H1 (cell line): ENCODE results near the gene TPST2. TPM values are rescaled to one million over a fixed set of nuclear protein-coding genes. Genes with fewer than 3 reads are reported as not detected.
A peak's percentile ranks its signal among the peaks of the same experiment; 100 is the strongest.

Experiments used
- CTCF ChIA-PET: fragments of 300-600 bp; sonication (Branson Sonifier 250); formaldehyde crosslinking; loops from one replicate; lab custom pipeline; 2021; ENCODE audit not compliant: partially characterized antibody; lab: Charles Lee
- POLR2A ChIA-PET: fragments of 300-600 bp; sonication (Branson Sonifier 250); formaldehyde crosslinking; loops from one replicate; lab custom pipeline; 2021; ENCODE audit warnings: inconsistent platforms; ENCODE audit not compliant: partially characterized antibody; lab: Charles Lee
- DNase-seq, 2 experiments: peaks; one replicate each; pipeline versions ENCODE4 v3.0.0 to v3.0.0-alpha.2; 2010 to 2022; ENCODE audit warnings: low spot score in 2 of 2, low read depth in 1 of 2, mixed read lengths in 1 of 2
- FAIRE-seq: peaks from 2 replicates; lab custom pipeline; 2011; peaks lifted over from hg19 to GRCh38; lab: Jason Lieb, UNC
- H2AFZ ChIP-seq: 2 replicates; pipeline ENCODE4 v1.8.1; 2012; ENCODE audit warnings: low read length, inconsistent platforms
- H2AK5ac ChIP-seq: 2 replicates; pipeline ENCODE4 v1.6.1; 2013; ENCODE audit warnings: low read depth, low read length
- H2BK120ac ChIP-seq: replicated peaks from 2 replicates; pipeline ENCODE3; 2013; ENCODE audit warnings: low read depth, low read length, inconsistent platforms
- H2BK12ac ChIP-seq: 2 replicates; pipeline ENCODE4 v1.6.1; 2013; ENCODE audit warnings: low read depth, low read length
- H2BK15ac ChIP-seq: 2 replicates; pipeline ENCODE4 v1.6.1; 2013; ENCODE audit warnings: low read length
- H2BK20ac ChIP-seq: 2 replicates; pipeline ENCODE4 v1.6.1; 2013; ENCODE audit warnings: low read length
- H2BK5ac ChIP-seq: 2 replicates; pipeline ENCODE4 v1.6.1; 2013; ENCODE audit warnings: low read depth, low read length
- H3K14ac ChIP-seq: 2 replicates; pipeline ENCODE4 v1.6.1; 2013; ENCODE audit warnings: inconsistent platforms; ENCODE audit not compliant: insufficient read length
- H3K18ac ChIP-seq: 2 replicates; pipeline ENCODE4 v1.6.1; 2013; ENCODE audit warnings: low read length; ENCODE audit errors: extremely low read depth
- H3K23ac ChIP-seq: 2 replicates; pipeline ENCODE4 v1.6.1; 2013; ENCODE audit warnings: inconsistent platforms; ENCODE audit not compliant: insufficient read length
- H3K23me2 ChIP-seq: 2 replicates; pipeline ENCODE4 v1.6.1; 2013; ENCODE audit warnings: low read depth, low read length
- H3K27ac ChIP-seq: 2 replicates; pipeline ENCODE4 v1.6.1; 2011; ENCODE audit warnings: low read depth, low read length, inconsistent platforms
- H3K27me3 ChIP-seq, 4 experiments: replicated peaks in 1 of 4; 1 replicate in 1 of 4; 2 replicates in 3 of 4; pipeline versions ENCODE4 v1.6.1 to v1.8.1; 2011 to 2013; ENCODE audit warnings: low read length in 3 of 4, mild to moderate bottlenecking in 3 of 4, inconsistent platforms in 2 of 4, mixed read lengths in 2 of 4, moderate library complexity in 1 of 4; ENCODE audit not compliant: control insufficient read depth in 3 of 4, insufficient read depth in 3 of 4; ENCODE audit errors: extremely low read depth in 1 of 4
- H3K36me3 ChIP-seq, 4 experiments: 2 replicates each; pipeline versions ENCODE4 v1.6.1 to v1.8.1; 2011 to 2013; ENCODE audit warnings: mild to moderate bottlenecking in 4 of 4, low read length in 3 of 4, moderate library complexity in 2 of 4, control low read depth in 1 of 4, inconsistent platforms in 1 of 4; ENCODE audit not compliant: insufficient read depth in 4 of 4, control insufficient read depth in 2 of 4
- H3K4ac ChIP-seq: replicated peaks from 2 replicates; pipeline ENCODE3; 2013; ENCODE audit warnings: low read length, low read depth, mixed read lengths, inconsistent platforms; ENCODE audit not compliant: insufficient read length
- H3K4me1 ChIP-seq, 4 experiments: replicated peaks in 1 of 4; 1 replicate in 1 of 4; 2 replicates in 3 of 4; pipeline versions ENCODE4 v1.6.1 to v1.8.1; 2011 to 2013; ENCODE audit warnings: low read length in 3 of 4, inconsistent platforms in 2 of 4, mixed read lengths in 1 of 4; ENCODE audit not compliant: insufficient read depth in 4 of 4, control insufficient read depth in 3 of 4
- H3K4me2 ChIP-seq, 2 experiments: 2 replicates each; pipeline versions ENCODE4 v1.6.1 to v1.8.1; 2011 to 2013; ENCODE audit warnings: low read depth in 2 of 2, low read length in 2 of 2, control low read depth in 1 of 2, inconsistent platforms in 1 of 2, mild to moderate bottlenecking in 1 of 2; ENCODE audit not compliant: insufficient read depth in 1 of 2
- H3K4me3 ChIP-seq, 4 experiments: fragments of 200-600, 300-600 bp in 1 of 4; sonication (generic), shearing (Covaris generic), sonication (Bioruptor Twin) in 1 of 4; 2 replicates each; pipeline versions ENCODE4 v1.5.1 to v1.8.1; 2011 to 2016; ENCODE audit warnings: low read length in 4 of 4, low read depth in 3 of 4, control low read depth in 2 of 4, inconsistent platforms in 2 of 4, mild to moderate bottlenecking in 2 of 4, mixed read lengths in 1 of 4, moderate library complexity in 1 of 4; ENCODE audit not compliant: insufficient read depth in 2 of 4; ENCODE audit errors: extremely low read depth in 1 of 4
- H3K56ac ChIP-seq: replicated peaks from 2 replicates; pipeline ENCODE3; 2013; ENCODE audit warnings: low read depth, mild to moderate bottlenecking, mixed read lengths, low read length, inconsistent platforms; ENCODE audit not compliant: insufficient read length
- H3K79me1 ChIP-seq: 2 replicates; pipeline ENCODE4 v1.6.1; 2013; ENCODE audit warnings: low read depth, low read length, control low read depth
- H3K79me2 ChIP-seq, 2 experiments: 2 replicates each; pipeline versions ENCODE4 v1.6.1 to v1.8.1; 2012 to 2013; ENCODE audit warnings: low read length in 2 of 2, mild to moderate bottlenecking in 2 of 2, inconsistent platforms in 1 of 2; ENCODE audit not compliant: insufficient read depth in 2 of 2, control insufficient read depth in 1 of 2
- H3K9ac ChIP-seq, 4 experiments: replicated peaks in 1 of 4; 1 replicate in 1 of 4; 2 replicates in 3 of 4; pipeline versions ENCODE4 v1.6.1 to v1.8.1; 2011 to 2013; ENCODE audit warnings: low read depth in 3 of 4, low read length in 3 of 4, control low read depth in 2 of 4, mild to moderate bottlenecking in 2 of 4, moderate library complexity in 2 of 4, inconsistent platforms in 1 of 4; ENCODE audit errors: extremely low read depth in 1 of 4
- H3K9me3 ChIP-seq, 2 experiments: 2 replicates each; pipeline versions ENCODE4 v1.6.1 to v1.8.1; 2012 to 2013; ENCODE audit warnings: mild to moderate bottlenecking in 2 of 2, moderate library complexity in 2 of 2, control low read depth in 1 of 2, inconsistent platforms in 1 of 2, low read depth in 1 of 2, low read length in 1 of 2, mixed read lengths in 1 of 2; ENCODE audit not compliant: insufficient read depth in 2 of 2
- H4K20me1 ChIP-seq, 2 experiments: replicated peaks in 1 of 2; 2 replicates each; pipeline versions ENCODE3 to v1.8.1; 2011 to 2013; ENCODE audit warnings: inconsistent platforms in 2 of 2, low read length in 2 of 2, mild to moderate bottlenecking in 1 of 2; ENCODE audit not compliant: insufficient read depth in 2 of 2, control insufficient read depth in 1 of 2
- H4K5ac ChIP-seq: 2 replicates; pipeline ENCODE4 v1.6.1; 2013; ENCODE audit warnings: low read length, low read depth, mixed read lengths, inconsistent platforms; ENCODE audit not compliant: insufficient read length
- H4K8ac ChIP-seq: 2 replicates; pipeline ENCODE4 v1.8.0; 2013; ENCODE audit warnings: mild to moderate bottlenecking, moderate library complexity, low read length, inconsistent platforms; ENCODE audit not compliant: insufficient read depth; ENCODE audit errors: extremely low read depth
- H4K91ac ChIP-seq: replicated peaks from 2 replicates; pipeline ENCODE3; 2013; ENCODE audit warnings: low read length, mixed read lengths, inconsistent platforms; ENCODE audit not compliant: insufficient read length
- KDM5A ChIP-seq: fragments of 200-600 bp; IDR thresholded peaks from 2 replicates; pipeline ENCODE4 v1.7.1; 2012; ENCODE audit warnings: mild to moderate bottlenecking, low read length, inconsistent platforms, mixed read lengths
- POLR2A ChIP-seq, 2 experiments: IDR thresholded peaks; 1 replicate in 1 of 2; 2 replicates in 1 of 2; pipeline ENCODE4 v1.6.1; 2011; ENCODE audit warnings: low read depth in 2 of 2, low read length in 2 of 2, mild to moderate bottlenecking in 2 of 2; ENCODE audit errors: control extremely low read depth in 1 of 2
- RAD21 ChIP-seq, 2 experiments: IDR thresholded peaks in 1 of 2; conservative IDR thresholded peaks in 1 of 2; 2 replicates each; pipeline ENCODE4 v1.6.1; 2011; ENCODE audit warnings: low read depth in 2 of 2, low read length in 2 of 2, improper control_type of control experiment in 1 of 2, inconsistent platforms in 1 of 2, mild to moderate bottlenecking in 1 of 2, moderate library complexity in 1 of 2
- WGBS, 2 experiments: shearing (Covaris generic) in 1 of 2; methylation state at CpG; one replicate each; pipeline versions ENCODE4 v1.1.6 to v1.1.7; 2013 to 2015; ENCODE audit warnings: low lambda C conversion rate in 2 of 2, mixed read lengths in 2 of 2, inconsistent platforms in 1 of 2, low coverage in 1 of 2, missing lambda C conversion rate in 1 of 2; ENCODE audit not compliant: insufficient replicate concordance in 2 of 2, insufficient coverage in 1 of 2, insufficient read length in 1 of 2; ENCODE audit errors: extremely low coverage in 1 of 2, missing lambda C conversion rate in 1 of 2; 5-methylcytosine and 5-hydroxymethylcytosine counted together
- polyA plus RNA-seq, 7 experiments: library from polyadenylated mRNA; depleted of rRNA in 3 of 7; stranded (reverse) in 5 of 7; unstranded in 2 of 7; fragments of >200 nt in 5 of 7; fragments of 200-250 nt in 2 of 7; gene quantifications; 1 replicate in 5 of 7; 2 replicates in 1 of 7; 4 replicates in 1 of 7; pipeline versions ENCODE4 v1.2.1 to v1.2.3, GENCODE V29; 2011 to 2013; ENCODE audit warnings: missing spikeins in 2 of 7, mixed read lengths in 2 of 7
- total RNA-seq: library from RNA; stranded (reverse); fragmentation: NEBNext Ultra II Directional; extraction: Animal tissue kit (Norgen Biotek cat#: 25700); gene quantifications from 2 replicates; pipeline ENCODE4 v1.2.1, GENCODE V29; 2021

Gene TPST2
- total and polyA plus RNA-seq, 2 of the 8 experiments (the other 6 are each of a cell fraction or from before 2014, with no cell fraction given) = 58.8 to 143 TPM

GRCh38 chr22:26566994-26567393 is 22.9 kb downstream of the TPST2 start:
- Histone ChIP-seq H3K79me2 (peaks cover 8 to 88% of the 10 kb centered on the region in 2 experiments), H4K91ac (no peak overlapping the region), H3K9ac (0 out of 7 replicates have a peak overlapping the region, but pooled peaks of 1 of the 4 experiments have one; percentile 4), H3K4ac (peak overlapping the region; percentile 0), H2AK5ac (peak overlapping the region; percentile 93), H2AFZ (no peak overlapping the region), H3K4me2 (peak overlapping the region in 1 of 2 experiments; percentile 68; a peak in 2 of 4 replicates), H3K4me1 (peaks cover 13 to 41% (median 29%) of the 10 kb centered on the region in 4 experiments), H4K5ac (no peak overlapping the region), H2BK15ac (no peak overlapping the region; the same call in 1 of the 2 replicates), H2BK5ac (peak overlapping the region; percentile 89), H3K27me3 (no peaks in the 10 kb centered on the region), H3K36me3 (peaks cover 0 to 4% (median 0%) of the 10 kb centered on the region in 4 experiments; a peak in 1 of 8 replicates), H3K23ac (no peak overlapping the region), H3K23me2 (no peaks in the 10 kb centered on the region; the same call in 1 of the 2 replicates), H3K9me3 (no peaks in the 10 kb centered on the region), H3K18ac (peak overlapping the region; percentile 33), H2BK12ac (peak overlapping the region; percentile 82; the same call in 1 of the 2 replicates), H3K14ac (no peak overlapping the region)
- 84% methylated on average over 3 of the region's 3 CpGs; no CpG with 5 or more reads in 1 of the 2 experiments for WGBS, 2 experiments
- DNase-seq = no peak
- CTCF ChIA-PET = interaction anchor here (1.0 to 1.5 kb wide), 2 partner anchors 12 to 16 kb away, joined by 4 to 6 read pairs; no protein-coding TSS in a partner anchor
- POLR2A ChIA-PET = interaction anchor here (0.6 to 1.3 kb wide), 8 partner anchors 11 to 275 kb away, joined by 3 to 5 read pairs (median 4); partner anchors contain the start of genes HPS4, SRRD and TPST2
- TF ChIP-seq POLR2A (IDR thresholded peaks at IDR 0.05; ENCODE audit: control extremely low read depth in 1 of 2, low read depth in 2 of 2, low read length in 2 of 2) = 0 out of 3 replicates have a peak, but pooled peaks of 1 of the 2 experiments have one; percentile 15
- no peak for TF ChIP-seq KDM5A
- peak in 1 of 2 experiments; percentile 2; a peak in 1 of 4 replicates for TF ChIP-seq RAD21 (IDR thresholded peaks at IDR 0.05 in 1 of 2, conservative IDR thresholded peaks at IDR 0.05 in 1 of 2; ENCODE audit: low read depth in 2 of 2, low read length in 2 of 2)
- TF ChIP-seq, all 59 proteins: peak for 2
- H3K79me1 ChIP-seq = peaks cover 26% of the 10 kb centered on the region
- no peak overlapping the region for H4K8ac ChIP-seq
- H4K20me1 ChIP-seq = peaks cover 0 to 16% of the 10 kb centered on the region in 2 experiments
- peak overlapping the region; percentile 68; the same call in 1 of the 2 replicates for H2BK20ac ChIP-seq
- peak overlapping the region; percentile 57; the same call in 1 of the 2 replicates for H3K27ac ChIP-seq
- H2BK120ac ChIP-seq = peak overlapping the region; percentile 7
- H3K4me3 ChIP-seq = no peak overlapping the region
- H3K56ac ChIP-seq = no peak overlapping the region
- no peak for FAIRE-seq
